BJ (cell line): ENCODE measurements around the gene HIGD1A. TPM values are rescaled to one million over a fixed set of nuclear protein-coding genes. Genes with fewer than 3 reads are reported as not detected.

Source experiments
- CTCF ChIA-PET: fragments of 350-600 bp; formaldehyde crosslinking; extraction: SDS; loops from one replicate; lab custom pipeline; 2021; ENCODE audit warnings: antibody characterized with exemption, inconsistent platforms; lab: Yijun Ruan, JAX
- POLR2A ChIA-PET: fragments of 300-600 bp; sonication (Branson Sonifier 250); formaldehyde crosslinking; extraction: SDS; loops from one replicate; lab custom pipeline; 2021; ENCODE audit warnings: antibody characterized with exemption; lab: Charles Lee
- DNase-seq: peaks from one replicate; pipeline ENCODE4 v3.0.0-alpha.2; 2011; ENCODE audit warnings: low read depth
- H3K27me3 ChIP-seq: 2 replicates; pipeline ENCODE4 v1.6.0; 2011; ENCODE audit warnings: low read length; ENCODE audit not compliant: control insufficient read depth, insufficient read depth
- H3K36me3 ChIP-seq: 2 replicates; pipeline ENCODE4 v1.5.1; 2011; ENCODE audit warnings: low read length; ENCODE audit not compliant: control insufficient read depth, insufficient read depth
- H3K4me3 ChIP-seq: 2 replicates; pipeline ENCODE4 v1.5.1; 2011; ENCODE audit warnings: low read depth, mild to moderate bottlenecking, control low read depth, low read length
- polyA plus RNA-seq: library from polyadenylated mRNA; depleted of rRNA; stranded (reverse); fragments of >200 nt; gene quantifications from 2 replicates; pipeline ENCODE4 v1.2.3, GENCODE V29; 2011
- TF ChIP-seq, protein P1 (sequence below): IDR thresholded peaks from 2 replicates; pipeline ENCODE4 v1.5.1; 2011; ENCODE audit warnings: low read depth, mild to moderate bottlenecking, control low read depth, inconsistent platforms, low read length, moderate library complexity; ENCODE audit not compliant: insufficient read depth

Gene HIGD1A
- polyA plus RNA-seq, 1 experiment: 51.1 TPM

DNA sequence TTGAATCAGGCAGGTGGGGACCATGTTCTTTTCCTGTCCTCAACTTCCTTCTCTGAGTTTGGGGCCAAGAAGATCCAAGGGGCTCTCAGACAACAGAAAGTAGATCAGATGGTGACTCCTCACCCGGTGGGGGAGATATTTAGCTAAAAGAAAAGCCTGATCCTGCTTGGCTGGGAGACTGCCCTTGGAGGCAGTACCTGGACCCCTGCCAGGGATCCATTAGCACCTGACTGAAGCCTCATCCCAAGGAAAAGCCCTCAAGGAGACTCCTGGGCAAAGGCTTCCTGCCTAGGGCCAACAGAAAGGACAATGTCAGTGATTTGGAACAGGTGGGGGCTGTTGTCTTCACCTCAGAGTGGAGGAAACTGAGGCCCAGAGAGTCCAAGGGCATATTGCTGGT lies 68.2 kb downstream of the HIGD1A start:
- Histone ChIP-seq H3K36me3 (no peaks in the 10 kb centered on the region), H3K4me3 (no peak overlapping the region), H3K27me3 (0 out of 2 replicates have a peak, but pooled peaks cover 1% of the 10 kb centered on the region)
- TF ChIP-seq, protein P1, sequence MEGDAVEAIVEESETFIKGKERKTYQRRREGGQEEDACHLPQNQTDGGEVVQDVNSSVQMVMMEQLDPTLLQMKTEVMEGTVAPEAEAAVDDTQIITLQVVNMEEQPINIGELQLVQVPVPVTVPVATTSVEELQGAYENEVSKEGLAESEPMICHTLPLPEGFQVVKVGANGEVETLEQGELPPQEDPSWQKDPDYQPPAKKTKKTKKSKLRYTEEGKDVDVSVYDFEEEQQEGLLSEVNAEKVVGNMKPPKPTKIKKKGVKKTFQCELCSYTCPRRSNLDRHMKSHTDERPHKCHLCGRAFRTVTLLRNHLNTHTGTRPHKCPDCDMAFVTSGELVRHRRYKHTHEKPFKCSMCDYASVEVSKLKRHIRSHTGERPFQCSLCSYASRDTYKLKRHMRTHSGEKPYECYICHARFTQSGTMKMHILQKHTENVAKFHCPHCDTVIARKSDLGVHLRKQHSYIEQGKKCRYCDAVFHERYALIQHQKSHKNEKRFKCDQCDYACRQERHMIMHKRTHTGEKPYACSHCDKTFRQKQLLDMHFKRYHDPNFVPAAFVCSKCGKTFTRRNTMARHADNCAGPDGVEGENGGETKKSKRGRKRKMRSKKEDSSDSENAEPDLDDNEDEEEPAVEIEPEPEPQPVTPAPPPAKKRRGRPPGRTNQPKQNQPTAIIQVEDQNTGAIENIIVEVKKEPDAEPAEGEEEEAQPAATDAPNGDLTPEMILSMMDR: no peak
- CTCF ChIA-PET: interaction anchor here (0.8 to 2.0 kb wide), 2 partner anchors 9 to 14 kb away, joined by 3 to 17 read pairs; no protein-coding TSS in a partner anchor
- POLR2A ChIA-PET: no interaction called here
- no peak for DNase-seq

DNA sequence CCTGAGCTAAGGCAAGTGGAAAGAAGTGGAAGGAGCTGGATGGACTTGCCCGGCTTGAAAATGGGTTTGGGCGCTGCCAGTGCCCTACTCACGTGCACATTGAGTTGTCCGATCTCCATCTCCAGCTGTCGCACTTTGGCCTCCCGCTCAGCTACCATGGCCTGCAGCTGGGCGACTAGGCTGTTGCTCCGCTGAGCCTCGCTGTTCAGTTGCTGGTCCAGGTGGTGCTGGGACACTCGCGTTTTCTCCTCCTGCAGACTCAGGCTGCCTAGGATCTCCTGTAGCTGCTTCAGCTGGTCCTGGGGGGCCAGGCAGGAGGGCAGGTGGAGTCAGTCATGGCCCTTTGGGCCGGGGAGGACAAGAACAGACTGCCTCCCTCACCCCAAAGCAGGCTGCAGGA lies 68.7 kb downstream of the HIGD1A start:
- no peaks in the 10 kb centered on the region for H3K36me3 ChIP-seq
- H3K27me3 ChIP-seq: no peaks in the 10 kb centered on the region
- DNase-seq: no peak
- CTCF ChIA-PET: interaction anchor here (0.8 to 2.0 kb wide), 2 partner anchors 9 to 15 kb away, joined by 3 to 17 read pairs; no protein-coding TSS in a partner anchor
- POLR2A ChIA-PET: no interaction called here
- H3K4me3 ChIP-seq: no peak overlapping the region
- TF ChIP-seq, protein P1: no peak

DNA sequence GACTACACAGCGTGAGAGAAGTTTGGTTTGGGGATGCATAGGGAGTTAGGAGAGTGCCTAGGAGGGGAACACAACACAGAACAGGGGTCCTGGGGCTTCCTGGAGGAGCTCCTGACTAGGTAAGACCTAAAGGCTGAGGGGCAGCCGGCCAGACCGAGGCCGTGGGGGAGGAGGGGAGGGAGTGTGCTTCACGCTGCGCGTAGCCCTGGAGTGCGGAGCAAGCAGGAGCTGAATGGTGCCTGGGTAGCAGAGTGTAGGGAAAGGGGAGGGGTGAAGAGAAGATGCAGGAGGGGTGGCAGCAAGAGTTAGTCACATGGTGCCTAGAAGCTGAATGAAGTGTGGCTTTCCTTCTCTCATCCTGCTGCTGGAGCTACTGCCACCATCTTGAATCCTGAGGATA lies 69.3 kb downstream of the HIGD1A start:
- ChIA-PET POLR2A (no interaction called here), CTCF (interaction anchor here (2.0 kb wide), 1 partner anchor 10 kb away, joined by 17 read pairs; no protein-coding TSS in a partner anchor)
- no peak for DNase-seq
- Histone ChIP-seq H3K36me3 (no peaks in the 10 kb centered on the region), H3K4me3 (no peak overlapping the region), H3K27me3 (no peaks in the 10 kb centered on the region)
- TF ChIP-seq, protein P1: no peak

DNA sequence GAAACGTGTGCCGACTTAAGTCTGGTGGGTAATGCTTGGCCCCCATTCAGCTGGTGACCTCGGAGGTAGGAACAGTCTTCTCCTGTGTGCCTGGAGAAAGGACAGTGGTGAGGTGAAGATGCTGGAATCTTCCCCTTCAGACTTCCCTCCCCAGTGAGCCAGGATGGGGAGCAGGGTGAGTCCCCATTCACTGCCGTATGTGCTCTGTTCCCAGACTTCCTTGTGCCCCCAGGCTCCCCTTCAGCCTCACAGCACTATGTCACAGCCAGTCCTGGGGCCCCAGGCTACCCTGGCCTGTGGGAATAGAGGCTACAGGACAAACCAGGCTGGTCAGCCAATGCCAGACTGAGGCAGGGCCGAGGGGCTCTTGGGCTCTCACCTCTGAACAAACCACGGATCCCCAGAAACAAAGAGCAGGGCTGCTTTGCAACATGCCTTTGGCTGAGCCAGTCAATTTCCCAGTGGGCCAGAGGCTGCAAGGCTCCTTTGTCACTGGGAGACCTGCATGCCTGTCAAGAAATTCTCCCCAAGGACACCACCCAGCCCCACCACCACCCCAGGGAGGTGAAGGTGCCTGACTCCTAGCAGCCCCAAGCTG lies 69.9 kb downstream of the HIGD1A start:
- DNase-seq: no peak
- TF ChIP-seq, protein P1: no peak
- POLR2A ChIA-PET: no interaction called here
- H3K4me3 ChIP-seq: no peak overlapping the region
- no peaks in the 10 kb centered on the region for H3K36me3 ChIP-seq
- CTCF ChIA-PET: interaction anchor here (2.0 kb wide), 1 partner anchor 11 kb away, joined by 17 read pairs; no protein-coding TSS in a partner anchor
- H3K27me3 ChIP-seq: no peaks in the 10 kb centered on the region

DNA sequence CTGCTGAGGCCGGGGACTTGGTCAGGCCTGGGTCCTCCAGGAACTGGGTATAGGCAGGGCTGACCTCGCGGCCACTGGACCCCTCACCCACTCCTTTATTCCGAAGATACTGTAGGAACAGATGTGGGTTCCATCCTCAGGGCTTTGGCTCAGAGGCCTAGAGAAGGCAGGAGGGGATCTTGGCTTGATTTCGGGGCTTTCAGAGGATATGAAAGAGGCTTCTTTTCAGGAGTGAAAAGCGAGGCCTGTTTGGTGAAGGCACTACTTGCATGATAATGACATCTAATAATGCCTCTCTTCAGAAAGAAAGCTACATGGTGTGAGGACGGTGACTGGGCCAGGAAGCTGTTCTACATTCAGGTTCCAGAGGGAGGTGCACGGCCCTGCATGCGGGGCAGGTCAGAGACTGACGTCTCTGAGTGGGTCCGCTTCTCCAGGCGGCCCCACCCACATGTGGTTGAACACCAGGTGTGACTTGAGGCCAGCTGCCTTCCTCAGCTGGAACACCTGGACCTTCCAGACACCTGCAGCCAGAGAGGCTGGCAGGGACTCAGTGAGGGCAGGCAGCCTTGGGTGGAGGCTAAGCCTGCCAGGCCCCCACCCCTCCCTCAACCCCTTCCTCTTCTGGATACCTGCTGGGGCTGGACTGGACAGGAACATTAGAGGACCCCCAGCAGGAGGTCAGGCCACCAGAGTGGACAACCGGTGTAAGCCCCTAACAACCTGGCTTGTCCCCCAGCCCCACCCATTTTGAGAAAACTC lies 70.6 kb downstream of the HIGD1A start:
- no peak for DNase-seq
- Histone ChIP-seq H3K4me3 (no peak overlapping the region), H3K36me3 (no peaks in the 10 kb centered on the region), H3K27me3 (no peaks in the 10 kb centered on the region; the same call in 1 of the 2 replicates)
- TF ChIP-seq, protein P1: no peak
- ChIA-PET POLR2A (no interaction called here), CTCF (interaction anchor here (0.6 to 2.3 kb wide), 2 partner anchors 10 to 12 kb away, joined by 4 to 5 read pairs; no protein-coding TSS in a partner anchor)
